WTC11 (cell line): ENCODE results near the gene RANGAP1. TPM values are rescaled to one million over a fixed set of nuclear protein-coding genes. Genes with fewer than 3 reads are reported as not detected.

Experiments used
- ATAC-seq: fragments of 200-7000 bp; cut with Tn5 transposase; 2 replicates; pipeline ENCODE4 v1.10.0; 2021; ENCODE audit warnings: mild to moderate bottlenecking, moderate library complexity
- CTCF ChIA-PET: fragments of 300-600 bp; sonication (Branson Sonifier 250); formaldehyde crosslinking; loops from one replicate; lab custom pipeline; 2021; ENCODE audit warnings: antibody characterized with exemption; lab: Charles Lee
- POLR2A ChIA-PET: fragments of 350-600 bp; sonication (Branson Sonifier 250); formaldehyde crosslinking; loops from one replicate; lab custom pipeline; 2021; ENCODE audit warnings: antibody characterized with exemption; lab: Charles Lee
- DNase-seq: peaks from one replicate; pipeline ENCODE4 v3.0.0; 2021; ENCODE audit warnings: low spot score
- H3K27ac Mint-ChIP-seq: 2 replicates; pipeline ENCODE4 v1.8.0; 2021; ENCODE audit warnings: mixed read lengths
- H3K27me3 Mint-ChIP-seq: 2 replicates; pipeline ENCODE4 v1.8.0; 2021; ENCODE audit warnings: low read depth, mild to moderate bottlenecking, moderate library complexity, mixed read lengths
- H3K36me3 Mint-ChIP-seq: 2 replicates; pipeline ENCODE4 v1.8.0; 2021; ENCODE audit warnings: mixed read lengths
- H3K4me1 Mint-ChIP-seq: 2 replicates; pipeline ENCODE4 v1.8.0; 2022; ENCODE audit warnings: mixed read lengths
- H3K4me3 Mint-ChIP-seq: 2 replicates; pipeline ENCODE4 v1.8.0; 2021; ENCODE audit warnings: mild to moderate bottlenecking, moderate library complexity, mixed read lengths
- H3K9me3 Mint-ChIP-seq: 2 replicates; pipeline ENCODE4 v1.8.0; 2021; ENCODE audit warnings: mixed read lengths
- ARID4B ChIP-seq: sonication (generic); formaldehyde crosslinking; IDR thresholded peaks from 2 replicates; pipeline ENCODE4 v1.8.0; 2023; ENCODE audit warnings: missing genetic modification reagents, mild to moderate bottlenecking, borderline replicate concordance
- FOXK1 ChIP-seq: sonication (generic); formaldehyde crosslinking; IDR thresholded peaks from 2 replicates; pipeline ENCODE4 v1.8.0; 2022; ENCODE audit warnings: mild to moderate bottlenecking, moderate library complexity, missing genetic modification reagents
- GABPB1 ChIP-seq: sonication (generic); formaldehyde crosslinking; IDR thresholded peaks from 2 replicates; pipeline ENCODE4 v1.8.1; 2023; ENCODE audit warnings: mild to moderate bottlenecking, missing genetic modification reagents
- IRF1 ChIP-seq: sonication (generic); formaldehyde crosslinking; IDR thresholded peaks from 2 replicates; pipeline ENCODE4 v1.8.0; 2023; ENCODE audit warnings: missing genetic modification reagents
- JAZF1 ChIP-seq: fragments of 250-450 bp; sonication (Bioruptor Pico); IDR thresholded peaks from 2 replicates; pipeline ENCODE4 v1.9.0; 2021; ENCODE audit warnings: moderate library complexity, mild to moderate bottlenecking, inconsistent platforms
- MYBL2 ChIP-seq: sonication (generic); formaldehyde crosslinking; IDR thresholded peaks from 2 replicates; pipeline ENCODE4 v1.8.1; 2023; ENCODE audit warnings: mild to moderate bottlenecking, moderate library complexity, missing genetic modification reagents
- NFATC4 ChIP-seq: fragments of 250-450 bp; sonication (Bioruptor Pico); IDR thresholded peaks from 2 replicates; pipeline ENCODE4 v1.9.0; 2021; ENCODE audit warnings: mild to moderate bottlenecking
- PRDM15 ChIP-seq: sonication (generic); formaldehyde crosslinking; IDR thresholded peaks from 2 replicates; pipeline ENCODE4 v1.8.0; 2022; ENCODE audit warnings: missing genetic modification reagents
- PRRX2 ChIP-seq: fragments of 250-450 bp; sonication (Bioruptor Pico); IDR thresholded peaks from 2 replicates; pipeline ENCODE4 v1.8.0; 2021; ENCODE audit warnings: mild to moderate bottlenecking
- RELA ChIP-seq: sonication (generic); formaldehyde crosslinking; IDR thresholded peaks from 2 replicates; pipeline ENCODE4 v1.8.1; 2022; ENCODE audit warnings: missing genetic modification reagents, mild to moderate bottlenecking, borderline replicate concordance
- TEAD4 ChIP-seq: sonication (generic); formaldehyde crosslinking; IDR thresholded peaks from 2 replicates; pipeline ENCODE4 v1.8.0; 2022; ENCODE audit warnings: mild to moderate bottlenecking, missing genetic modification reagents
- USF2 ChIP-seq: sonication (generic); formaldehyde crosslinking; IDR thresholded peaks from 2 replicates; pipeline ENCODE4 v1.8.1; 2023; ENCODE audit warnings: mild to moderate bottlenecking, missing genetic modification reagents, moderate library complexity
- ZBTB43 ChIP-seq: sonication (generic); formaldehyde crosslinking; IDR thresholded peaks from 2 replicates; pipeline ENCODE4 v1.8.1; 2023; ENCODE audit warnings: mild to moderate bottlenecking, missing genetic modification reagents
- ZNF121 ChIP-seq: sonication (generic); formaldehyde crosslinking; IDR thresholded peaks from 2 replicates; pipeline ENCODE4 v1.8.0; 2023; ENCODE audit warnings: missing genetic modification reagents
- ZNF317 ChIP-seq: sonication (generic); formaldehyde crosslinking; IDR thresholded peaks from 2 replicates; pipeline ENCODE4 v1.8.1; 2023; ENCODE audit warnings: low read depth, mild to moderate bottlenecking, moderate library complexity, missing genetic modification reagents, borderline replicate concordance
- total RNA-seq: library from RNA; stranded (reverse); gene quantifications from 3 replicates; pipeline ENCODE4 v1.2.3, GENCODE V29; 2021

RANGAP1 gene
- total RNA-seq, 1 experiment from 2014 or later = 160 TPM

GRCh38 chr22:41327124-41327523, 41.1 kb upstream of the RANGAP1 start:
- TF ChIP-seq ARID4B (no peak), RELA (CRISPR knock-in tag) (no peak), JAZF1 (CRISPR knock-in tag) (no peak), ZNF317 (CRISPR knock-in tag) (no peak), ZNF121 (CRISPR knock-in tag) (no peak), TEAD4 (no peak), FOXK1 (CRISPR knock-in tag) (no peak), IRF1 (CRISPR knock-in tag) (no peak), MYBL2 (CRISPR knock-in tag) (no peak), PRDM15 (CRISPR knock-in tag) (no peak), USF2 (CRISPR knock-in tag) (no peak), NFATC4 (CRISPR knock-in tag) (no peak)
- DNase-seq (no peak), ATAC-seq (no peak)
- Mint-ChIP-seq H3K9me3 (no peaks in the 10 kb centered on the region), H3K27me3 (no peaks in the 10 kb centered on the region), H3K4me1 (no peaks in the 10 kb centered on the region), H3K27ac (no peak overlapping the region), H3K4me3 (no peak overlapping the region), H3K36me3 (peaks cover 32% of the 10 kb centered on the region)
- POLR2A ChIA-PET = interaction anchor here (0.6 kb wide), 1 partner anchor 10 kb away, joined by 3 read pairs; no protein-coding TSS in a partner anchor
- CTCF ChIA-PET = no interaction called here

- POLR2A ChIA-PET = no interaction called here
- Mint-ChIP-seq H3K9me3 (no peaks in the 10 kb centered on the region), H3K36me3 (peaks cover 29% of the 10 kb centered on the region)
These were observed 39.0 kb upstream of the RANGAP1 start for GRCh38 chr22:41324821-41325528.

More at GRCh38 chr22:41324821-41325528, 39.0 kb upstream of the RANGAP1 start:
- no peak for TF ChIP-seq PRRX2
- no peak for TF ChIP-seq GABPB1 (CRISPR knock-in tag)
- no peak for TF ChIP-seq ZBTB43 (CRISPR knock-in tag)
- no peak for ATAC-seq
- Mint-ChIP-seq H3K4me3 (no peak overlapping the region), H3K4me1 (no peaks in the 10 kb centered on the region), H3K27ac (no peak overlapping the region), H3K27me3 (no peaks in the 10 kb centered on the region)
- CTCF ChIA-PET = no interaction called here
- no peak for DNase-seq
